Activated CD4-positive, alpha-beta T cell treated with anti-CD3 and anti-CD28 coated beads for 36 hours (primary cell): ENCODE measurements around the gene SYCP2. TPM values are rescaled to one million over a fixed set of nuclear protein-coding genes. Genes with fewer than 3 reads are reported as not detected.
"Not testable (repeated sequence)": the region's sequence is repeated elsewhere in the genome, so short reads cannot be mapped to it uniquely, and the experiment has no call there.

ENCODE experiments used
- ATAC-seq: fragments of 200-7000 bp; cut with Tn5 transposase; one replicate; pipeline ENCODE4 v1.10.0; 2021; ENCODE audit warnings: mild to moderate bottlenecking, moderate library complexity
- CTCF ChIA-PET: fragments of 350-600 bp; sonication (Branson Sonifier 250); formaldehyde crosslinking; loops from one replicate; lab custom pipeline; 2021; ENCODE audit warnings: antibody characterized with exemption; lab: Charles Lee
- POLR2A ChIA-PET: fragments of 350-600 bp; sonication (Branson Sonifier 250); formaldehyde crosslinking; loops from one replicate; lab custom pipeline; 2021; ENCODE audit warnings: antibody characterized with exemption, inconsistent platforms; lab: Charles Lee
- DNase-seq: peaks from one replicate; pipeline ENCODE4 v3.0.0-alpha.2; 2020
- H3K27ac Mint-ChIP-seq: one replicate; pipeline ENCODE4 v1.8.0; 2021; ENCODE audit warnings: mixed read lengths
- H3K27me3 Mint-ChIP-seq: one replicate; pipeline ENCODE4 v1.8.0; 2021; ENCODE audit warnings: mixed read lengths
- H3K36me3 Mint-ChIP-seq: one replicate; pipeline ENCODE4 v1.8.0; 2021; ENCODE audit warnings: low read depth, mixed read lengths
- H3K4me1 Mint-ChIP-seq: one replicate; pipeline ENCODE4 v1.8.0; 2021; ENCODE audit warnings: mixed read lengths
- H3K4me3 Mint-ChIP-seq: one replicate; pipeline ENCODE4 v1.8.0; 2021; ENCODE audit warnings: mild to moderate bottlenecking, moderate library complexity, mixed read lengths
- H3K9me3 Mint-ChIP-seq: one replicate; pipeline ENCODE4 v1.8.0; 2021; ENCODE audit warnings: low read depth, mixed read lengths
- intact Hi-C, 2 experiments: fragments of 100-400 bp; cut with DNase I in 1 of 2; cut with micrococcal nuclease in 1 of 2; formaldehyde crosslinking; loops; one replicate each; pipeline versions ENCODE4 v1.14.2 to v1.15.1; 2022 to 2024; cut with DNase I, micrococcal nuclease
- total RNA-seq, 2 experiments: library from RNA; stranded (reverse); gene quantifications; one replicate each; pipeline ENCODE4 v1.2.3, GENCODE V29; 2021

The SYCP2 gene
- total RNA-seq, 2 experiments from 2014 or later = 1.5 to 2.1 TPM

GRCh38 chr20:59908855-59909254 is 24.6 kb downstream of the SYCP2 start:
- DNase-seq (no peak), ATAC-seq (no peak)
- Mint-ChIP-seq H3K4me3 (no peak overlapping the region), H3K9me3 (no peaks in the 10 kb centered on the region), H3K36me3 (no peaks in the 10 kb centered on the region), H3K27me3 (peaks cover 3% of the 10 kb centered on the region), H3K27ac (no peak overlapping the region), H3K4me1 (peaks cover 1% of the 10 kb centered on the region)
- intact Hi-C loops = no loop called here
- CTCF ChIA-PET = interaction anchor here (1.1 kb wide), 1 partner anchor 9 kb away, joined by 3 read pairs; no protein-coding TSS in a partner anchor
- POLR2A ChIA-PET = no interaction called here

GRCh38 chr20:59903621-59904020 is 29.8 kb downstream of the SYCP2 start:
- CTCF ChIA-PET = no interaction called here
- POLR2A ChIA-PET = no interaction called here
- H3K27me3 Mint-ChIP-seq = peaks cover 3% of the 10 kb centered on the region
- no peak overlapping the region for H3K4me3 Mint-ChIP-seq
- ATAC-seq = no peak
- H3K9me3 Mint-ChIP-seq = no peaks in the 10 kb centered on the region
- no peaks in the 10 kb centered on the region for H3K4me1 Mint-ChIP-seq
- no peak for DNase-seq
- H3K27ac Mint-ChIP-seq = no peak overlapping the region
- no peaks in the 10 kb centered on the region for H3K36me3 Mint-ChIP-seq
- intact Hi-C loops = no loop called here

- CTCF ChIA-PET = interaction anchor here (1.2 kb wide), 1 partner anchor 407 kb away, joined by 3 read pairs; no protein-coding TSS in a partner anchor
- Mint-ChIP-seq H3K9me3 (no peaks in the 10 kb centered on the region), H3K4me3 (no peak overlapping the region), H3K36me3 (no peaks in the 10 kb centered on the region), H3K27me3 (peaks cover 3% of the 10 kb centered on the region), H3K4me1 (no peaks in the 10 kb centered on the region), H3K27ac (no peak overlapping the region)
- intact Hi-C loops = no loop called here
- no peak for ATAC-seq
- DNase-seq = no peak
- POLR2A ChIA-PET = no interaction called here
Observed at GRCh38 chr20:59902470-59902869, 31.0 kb downstream of the SYCP2 start.

- H3K4me3 Mint-ChIP-seq = no peak overlapping the region
- no peaks in the 10 kb centered on the region for H3K9me3 Mint-ChIP-seq
- H3K27ac Mint-ChIP-seq = no peak overlapping the region
- intact Hi-C loops = no loop called here
- H3K36me3 Mint-ChIP-seq = no peaks in the 10 kb centered on the region
- ChIA-PET CTCF (interaction anchor here (1.4 kb wide), 1 partner anchor 24 kb away, joined by 3 read pairs; no protein-coding TSS in a partner anchor), POLR2A (no interaction called here)
- H3K4me1 Mint-ChIP-seq = no peaks in the 10 kb centered on the region
- DNase-seq = no peak
- no peak for ATAC-seq
- no peaks in the 10 kb centered on the region for H3K27me3 Mint-ChIP-seq
Observed at GRCh38 chr20:59895908-59896307, 37.5 kb downstream of the SYCP2 start.

- CTCF ChIA-PET = interaction anchor here (1.1 kb wide), 1 partner anchor 14 kb away, joined by 3 read pairs; no protein-coding TSS in a partner anchor
- Mint-ChIP-seq H3K9me3 (no peaks in the 10 kb centered on the region), H3K4me3 (no peak overlapping the region), H3K27ac (no peak overlapping the region), H3K27me3 (no peaks in the 10 kb centered on the region), H3K36me3 (no peaks in the 10 kb centered on the region), H3K4me1 (no peaks in the 10 kb centered on the region)
- ATAC-seq (no peak), DNase-seq (no peak)
- POLR2A ChIA-PET = no interaction called here
- intact Hi-C loops = no loop called here
Observed at GRCh38 chr20:59891581-59891980, 41.9 kb downstream of the SYCP2 start.

GRCh38 chr20:59890035-59890434 is 43.4 kb downstream of the SYCP2 start:
- H3K36me3 Mint-ChIP-seq, H3K4me3 Mint-ChIP-seq, H3K9me3 Mint-ChIP-seq, intact Hi-C loops, CTCF ChIA-PET, DNase-seq, H3K27ac Mint-ChIP-seq, ATAC-seq, POLR2A ChIA-PET, H3K4me1 Mint-ChIP-seq, H3K27me3 Mint-ChIP-seq: not testable (repeated sequence)

GRCh38 chr20:59888050-59888449 is 45.4 kb downstream of the SYCP2 start:
- Mint-ChIP-seq H3K36me3 (no peaks in the 10 kb centered on the region), H3K4me3 (no peak overlapping the region), H3K27me3 (no peaks in the 10 kb centered on the region), H3K4me1 (no peaks in the 10 kb centered on the region), H3K9me3 (no peaks in the 10 kb centered on the region), H3K27ac (no peak overlapping the region)
- ATAC-seq (no peak), DNase-seq (no peak)
- intact Hi-C loops = no loop called here
- POLR2A ChIA-PET = no interaction called here
- CTCF ChIA-PET = no interaction called here

- Mint-ChIP-seq H3K4me1 (no peaks in the 10 kb centered on the region), H3K27me3 (no peaks in the 10 kb centered on the region), H3K4me3 (no peak overlapping the region), H3K36me3 (no peaks in the 10 kb centered on the region), H3K9me3 (no peaks in the 10 kb centered on the region), H3K27ac (no peak overlapping the region)
- ChIA-PET CTCF (no interaction called here), POLR2A (no interaction called here)
- intact Hi-C loops = no loop called here
- no peak for DNase-seq
- no peak for ATAC-seq
Observed at GRCh38 chr20:59884494-59884893, 48.9 kb downstream of the SYCP2 start.

- no peaks in the 10 kb centered on the region for H3K27me3 Mint-ChIP-seq
- H3K27ac Mint-ChIP-seq = no peak overlapping the region
- POLR2A ChIA-PET = no interaction called here
- intact Hi-C loops = no loop called here
- H3K36me3 Mint-ChIP-seq = no peaks in the 10 kb centered on the region
- ATAC-seq = no peak
- no peaks in the 10 kb centered on the region for H3K9me3 Mint-ChIP-seq
- no peak overlapping the region for H3K4me3 Mint-ChIP-seq
- H3K4me1 Mint-ChIP-seq = no peaks in the 10 kb centered on the region
- CTCF ChIA-PET = no interaction called here
- DNase-seq = no peak
Observed at GRCh38 chr20:59880198-59880597, 53.2 kb downstream of the SYCP2 start.

- Mint-ChIP-seq H3K4me3 (no peak overlapping the region), H3K4me1 (no peaks in the 10 kb centered on the region), H3K27ac (no peak overlapping the region), H3K27me3 (peaks cover 2% of the 10 kb centered on the region), H3K9me3 (no peaks in the 10 kb centered on the region), H3K36me3 (no peaks in the 10 kb centered on the region)
- POLR2A ChIA-PET = no interaction called here
- intact Hi-C loops = no loop called here
- CTCF ChIA-PET = interaction anchor here (1.0 kb wide), 1 partner anchor 67 kb away, joined by 3 read pairs; the partner anchor contains the start of genes FAM217B and PPP1R3D
- no peak for ATAC-seq
- no peak for DNase-seq
Observed at GRCh38 chr20:59873409-59873808, 60.0 kb downstream of the SYCP2 start.

- ATAC-seq = no peak
- peaks cover 2% of the 10 kb centered on the region for H3K27me3 Mint-ChIP-seq
Observed at GRCh38 chr20:59871096-59871495, 62.3 kb downstream of the SYCP2 start.

GRCh38 chr20:59866338-59866737 is 67.1 kb downstream of the SYCP2 start:
- intact Hi-C loops = no loop called here
- no peak overlapping the region for H3K4me3 Mint-ChIP-seq
- ChIA-PET CTCF (interaction anchor here (0.6 to 1.1 kb wide), 2 partner anchors 9 to 13 kb away, joined by 3 to 7 read pairs; no protein-coding TSS in a partner anchor), POLR2A (interaction anchor here (0.7 kb wide), 1 partner anchor 79 kb away, joined by 5 read pairs; no protein-coding TSS in a partner anchor)
- no peak for DNase-seq
- ATAC-seq = no peak
- H3K27ac Mint-ChIP-seq = no peak overlapping the region
- no peaks in the 10 kb centered on the region for H3K4me1 Mint-ChIP-seq
- peaks cover 5% of the 10 kb centered on the region for H3K27me3 Mint-ChIP-seq
- H3K9me3 Mint-ChIP-seq = no peaks in the 10 kb centered on the region
- H3K36me3 Mint-ChIP-seq = no peaks in the 10 kb centered on the region

More at GRCh38 chr20:59871096-59871495, 62.3 kb downstream of the SYCP2 start:
- H3K27ac Mint-ChIP-seq = no peak overlapping the region
- POLR2A ChIA-PET = no interaction called here
- H3K4me3 Mint-ChIP-seq = no peak overlapping the region
- no peaks in the 10 kb centered on the region for H3K4me1 Mint-ChIP-seq
- intact Hi-C loops = no loop called here
- CTCF ChIA-PET = no interaction called here
- DNase-seq = no peak
- no peaks in the 10 kb centered on the region for H3K36me3 Mint-ChIP-seq
- H3K9me3 Mint-ChIP-seq = no peaks in the 10 kb centered on the region
